Activated CD4-positive, alpha-beta T cell treated with anti-CD3 and anti-CD28 coated beads, Interleukin-2, Interleukin-6, amounts not matched to agents 100 ng/mL and 50 ng/mL, durations not matched to agents 16 hours and 8 hours (primary cell): ENCODE results near the gene SRC.

ENCODE experiments used
- DNase-seq: peaks from one replicate; pipeline ENCODE4 v3.0.0-alpha.2; 2020

Gene SRC

GRCh38 chr20:37351689-37352607, 6.0 kb downstream of the SRC start:
- no peak for DNase-seq

- DNase-seq, result no peak
These were observed 6.7 kb downstream of the SRC start for GRCh38 chr20:37352608-37352980.

GRCh38 chr20:37353285-37353849, 7.4 kb downstream of the SRC start:
- DNase-seq, result no peak

- DNase-seq, result no peak
These were observed 8.6 kb downstream of the SRC start for GRCh38 chr20:37354210-37355195.

- no peak for DNase-seq
These were observed 9.6 kb downstream of the SRC start for GRCh38 chr20:37355252-37356180.

- no peak for DNase-seq
These were observed 10.4 kb downstream of the SRC start for GRCh38 chr20:37356387-37356786.

- no peak for DNase-seq
These were observed 11.0 kb downstream of the SRC start for GRCh38 chr20:37356961-37357371.

GRCh38 chr20:37357481-37358365, 11.8 kb downstream of the SRC start:
- DNase-seq, result no peak

GRCh38 chr20:37358366-37359150, 12.6 kb downstream of the SRC start:
- no peak for DNase-seq

- DNase-seq, result no peak
These were observed 13.4 kb downstream of the SRC start for GRCh38 chr20:37359331-37359730.

GRCh38 chr20:37359836-37360235, 13.9 kb downstream of the SRC start:
- no peak for DNase-seq

GRCh38 chr20:37360391-37361115, 14.6 kb downstream of the SRC start:
- DNase-seq, result no peak

- no peak for DNase-seq
These were observed 15.4 kb downstream of the SRC start for GRCh38 chr20:37361336-37361735.

- no peak for DNase-seq
These were observed 16.4 kb downstream of the SRC start for GRCh38 chr20:37362231-37362792.

GRCh38 chr20:37362821-37363220, 16.9 kb downstream of the SRC start:
- no peak for DNase-seq

- no peak for DNase-seq
These were observed 17.5 kb downstream of the SRC start for GRCh38 chr20:37363221-37364012.

- DNase-seq, result no peak
These were observed 18.3 kb downstream of the SRC start for GRCh38 chr20:37364013-37364926.
